Measurements from ENCODE around the gene FBRSL1. TPM values are rescaled to one million over a fixed set of nuclear protein-coding genes. Genes with fewer than 3 reads are reported as not detected.
A peak's percentile ranks its signal among the peaks of the same experiment; 100 is the strongest.

Gene FBRSL1
- total and polyA plus RNA-seq, 3 donors from 2014 or later, result 51.1 to 98.9 (median 88.3) TPM

DNA sequence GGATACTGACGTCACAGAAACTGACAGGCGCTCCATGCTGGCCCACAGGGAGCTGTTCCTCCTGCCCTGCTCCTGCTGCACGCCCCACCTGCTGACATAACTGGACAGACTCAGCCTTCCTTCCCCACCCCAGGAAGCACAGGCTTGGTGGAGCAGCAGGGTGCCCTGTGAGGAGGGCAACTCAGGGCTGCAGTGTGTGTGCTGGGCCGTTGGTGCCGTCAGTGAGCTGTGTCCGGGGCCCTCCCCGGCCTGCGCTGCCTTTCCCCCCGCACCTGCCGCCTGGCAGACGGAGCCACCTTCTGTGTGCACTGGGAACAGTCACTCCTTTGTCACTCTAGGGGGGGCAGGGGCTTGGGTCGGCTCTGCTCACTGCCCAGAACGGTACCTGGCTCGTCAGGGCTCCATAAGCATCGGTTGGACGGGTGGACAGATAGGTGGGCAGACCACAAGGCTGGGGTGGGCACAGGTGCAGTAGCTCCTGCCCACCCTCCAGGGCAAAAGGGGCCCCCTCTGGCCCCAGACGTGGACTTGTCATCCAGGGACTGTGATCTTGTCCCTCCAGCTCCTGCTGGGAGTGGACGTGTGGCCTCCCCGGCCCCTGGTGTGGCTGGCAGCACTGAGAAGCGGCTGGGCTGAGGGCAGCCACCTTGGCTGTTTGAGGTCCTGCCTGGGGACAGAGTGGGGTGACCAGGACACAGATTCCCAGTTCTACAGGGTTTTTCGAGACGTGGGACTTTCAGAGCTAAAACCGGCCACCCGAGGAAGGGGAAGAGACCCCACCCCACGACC lies 32.8 kb downstream of the FBRSL1 start:
- intact Hi-C loops (cut with DNase I; ENCODE audit: low total_unique reads), result loop anchor here (10.0 kb wide), 1 partner anchor 108 kb away; no protein-coding TSS in a partner anchor
- no peak overlapping the region for H3K4me3 ChIP-seq
- H3K27me3 ChIP-seq, result no peaks in the 10 kb centered on the region
- no peaks in the 10 kb centered on the region for H3K36me3 ChIP-seq (ENCODE audit: low read depth, missing control alignments)
- no peaks in the 10 kb centered on the region for H3K9me3 ChIP-seq
- 74 to 89% methylated on average over 14 to 25 of the region's 25 CpGs for WGBS, 2 donors
- no peak overlapping the region for H3K27ac ChIP-seq
- H3K4me1 ChIP-seq, result peaks cover 40% of the 10 kb centered on the region
- TF ChIP-seq POLR2A (IDR thresholded peaks at IDR 0.05), result no peak
- TF ChIP-seq, protein P1, sequence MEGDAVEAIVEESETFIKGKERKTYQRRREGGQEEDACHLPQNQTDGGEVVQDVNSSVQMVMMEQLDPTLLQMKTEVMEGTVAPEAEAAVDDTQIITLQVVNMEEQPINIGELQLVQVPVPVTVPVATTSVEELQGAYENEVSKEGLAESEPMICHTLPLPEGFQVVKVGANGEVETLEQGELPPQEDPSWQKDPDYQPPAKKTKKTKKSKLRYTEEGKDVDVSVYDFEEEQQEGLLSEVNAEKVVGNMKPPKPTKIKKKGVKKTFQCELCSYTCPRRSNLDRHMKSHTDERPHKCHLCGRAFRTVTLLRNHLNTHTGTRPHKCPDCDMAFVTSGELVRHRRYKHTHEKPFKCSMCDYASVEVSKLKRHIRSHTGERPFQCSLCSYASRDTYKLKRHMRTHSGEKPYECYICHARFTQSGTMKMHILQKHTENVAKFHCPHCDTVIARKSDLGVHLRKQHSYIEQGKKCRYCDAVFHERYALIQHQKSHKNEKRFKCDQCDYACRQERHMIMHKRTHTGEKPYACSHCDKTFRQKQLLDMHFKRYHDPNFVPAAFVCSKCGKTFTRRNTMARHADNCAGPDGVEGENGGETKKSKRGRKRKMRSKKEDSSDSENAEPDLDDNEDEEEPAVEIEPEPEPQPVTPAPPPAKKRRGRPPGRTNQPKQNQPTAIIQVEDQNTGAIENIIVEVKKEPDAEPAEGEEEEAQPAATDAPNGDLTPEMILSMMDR (IDR thresholded peaks at IDR 0.05), result no peak
- no peak for DNase-seq

DNA sequence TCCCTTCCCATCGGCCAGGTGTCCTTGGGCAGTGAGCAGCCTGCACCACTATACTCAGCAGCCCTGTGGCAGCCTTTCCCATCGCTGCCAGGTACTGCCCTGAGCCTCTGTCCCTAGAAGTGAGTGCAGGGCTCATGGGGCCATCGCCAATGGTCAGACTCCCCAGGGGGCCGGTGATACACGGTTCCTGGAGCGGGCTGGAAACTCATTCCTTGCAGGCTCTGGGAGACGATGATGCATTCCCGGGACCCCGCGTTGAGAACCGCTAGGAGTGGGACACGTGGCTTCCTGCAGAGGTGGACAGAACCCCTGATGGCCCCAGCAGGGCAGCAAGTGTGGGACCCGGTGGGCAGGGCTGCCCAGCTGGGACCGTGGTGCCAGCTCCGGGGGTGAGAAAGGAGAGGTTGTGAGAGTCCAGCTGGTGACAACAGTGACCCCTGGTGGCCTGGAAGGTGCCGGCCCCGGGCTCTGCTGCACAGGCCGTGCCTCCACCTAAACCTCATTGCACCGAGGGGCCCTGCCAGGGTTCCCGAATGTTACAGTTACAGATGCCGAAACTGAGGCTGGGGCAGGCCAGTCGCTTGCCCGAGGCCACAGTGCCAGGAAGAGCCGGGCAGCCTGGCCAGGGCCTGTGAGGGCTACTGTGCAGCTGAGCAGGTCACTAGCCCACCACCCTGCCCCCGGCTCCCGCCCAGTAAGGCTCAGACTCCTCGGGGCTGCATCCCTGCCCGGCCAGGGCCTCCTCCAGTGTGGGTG lies 33.8 kb downstream of the FBRSL1 start:
- H3K27me3 ChIP-seq, result no peaks in the 10 kb centered on the region
- peak; percentile 82 for DNase-seq
- H3K9me3 ChIP-seq, result no peaks in the 10 kb centered on the region
- no peak for TF ChIP-seq POLR2A (IDR thresholded peaks at IDR 0.05)
- TF ChIP-seq, protein P1 (IDR thresholded peaks at IDR 0.05), result peak; percentile 66 to 83 (median 79)
- H3K27ac ChIP-seq, result no peak overlapping the region
- intact Hi-C loops (cut with DNase I; ENCODE audit: low total_unique reads), result loop anchor here (10.0 kb wide), 1 partner anchor 109 kb away; no protein-coding TSS in a partner anchor
- H3K4me1 ChIP-seq, result peaks cover 40% of the 10 kb centered on the region
- H3K4me3 ChIP-seq, result no peak overlapping the region
- H3K36me3 ChIP-seq (ENCODE audit: low read depth, missing control alignments), result no peaks in the 10 kb centered on the region
- WGBS, 2 donors, result 58 to 62% methylated on average over 10 to 26 of the region's 28 CpGs

DNA sequence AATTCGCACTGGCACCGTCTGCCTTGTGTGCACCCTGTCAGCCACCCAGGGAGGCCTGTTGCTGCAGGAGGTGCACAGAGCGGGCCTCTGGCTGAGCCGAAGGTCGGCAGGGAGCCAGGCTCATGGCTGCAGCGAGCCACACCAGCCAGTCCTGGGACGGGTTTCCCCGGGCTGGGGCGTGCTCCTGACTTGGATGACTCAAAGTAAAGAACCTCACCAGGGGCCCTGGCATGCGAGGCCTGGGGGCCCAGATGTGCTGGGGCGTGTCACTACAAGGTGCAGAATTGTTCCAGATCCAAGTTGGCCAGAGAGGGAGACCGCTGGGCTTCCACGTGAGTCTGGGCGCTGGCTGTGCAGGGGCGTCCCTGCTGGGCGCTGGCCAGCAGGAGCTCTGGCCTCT lies 34.5 kb downstream of the FBRSL1 start:
- intact Hi-C loops (cut with DNase I; ENCODE audit: low total_unique reads), result loop anchor here (10.0 kb wide), 1 partner anchor 110 kb away; no protein-coding TSS in a partner anchor
- TF ChIP-seq, protein P1 (IDR thresholded peaks at IDR 0.05), result no peak
- TF ChIP-seq POLR2A (IDR thresholded peaks at IDR 0.05), result no peak
- H3K9me3 ChIP-seq, result no peaks in the 10 kb centered on the region
- H3K27me3 ChIP-seq, result no peaks in the 10 kb centered on the region
- DNase-seq, result peak; percentile 50
- H3K4me1 ChIP-seq, result peaks cover 40% of the 10 kb centered on the region
- 61 to 94% methylated on average over 12 to 16 of the region's 16 CpGs for WGBS, 2 donors
- H3K27ac ChIP-seq, result no peak overlapping the region
- no peak overlapping the region for H3K4me3 ChIP-seq
- H3K36me3 ChIP-seq (ENCODE audit: low read depth, missing control alignments), result no peaks in the 10 kb centered on the region

DNA sequence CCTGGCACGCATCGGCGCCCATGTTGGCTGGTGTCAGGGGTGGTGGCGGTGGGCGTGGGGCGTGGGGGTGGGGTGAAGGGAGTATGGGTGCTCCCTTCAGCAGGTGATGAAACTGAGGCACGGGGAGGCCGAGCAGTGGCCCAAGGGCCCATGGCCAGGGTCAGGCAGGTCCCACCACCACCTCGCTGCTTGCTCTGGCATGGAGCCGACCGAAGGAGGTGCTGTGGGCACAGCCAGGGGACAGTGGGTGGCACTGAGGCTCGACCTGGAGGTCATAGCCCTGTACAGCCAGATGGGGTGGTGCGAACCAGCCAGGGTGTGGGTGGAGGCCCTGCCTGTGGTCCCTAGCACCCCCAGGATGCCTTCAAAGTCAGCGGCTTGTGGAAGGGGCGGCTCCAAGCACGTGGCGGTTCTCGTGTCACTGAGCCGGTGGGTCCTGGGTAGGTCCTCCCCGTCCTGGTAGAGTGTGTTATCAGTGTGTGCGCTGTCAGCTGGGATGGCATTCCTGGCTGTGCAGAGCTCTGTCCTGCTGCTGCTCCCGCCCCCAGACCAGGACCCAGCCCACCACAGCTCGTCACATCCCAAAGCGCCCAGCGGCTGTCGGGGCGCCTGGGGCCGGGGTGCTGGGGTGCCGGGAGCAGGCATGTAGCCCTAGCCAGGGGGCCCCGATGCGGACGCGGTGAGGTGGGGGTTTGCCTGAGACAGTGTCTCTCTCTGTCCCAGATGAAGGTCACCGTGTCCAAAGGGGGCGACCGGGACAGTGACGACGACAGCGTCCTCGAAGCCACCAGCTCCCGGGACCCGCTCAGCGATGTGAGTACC lies 35.3 kb downstream of the FBRSL1 start:
- WGBS, 2 donors, result 72 to 84% methylated on average over 16 to 39 of the region's 43 CpGs
- Histone ChIP-seq H3K4me3 (no peak overlapping the region), H3K36me3 (ENCODE audit: low read depth, missing control alignments) (no peaks in the 10 kb centered on the region), H3K9me3 (no peaks in the 10 kb centered on the region), H3K4me1 (peaks cover 40% of the 10 kb centered on the region), H3K27me3 (no peaks in the 10 kb centered on the region), H3K27ac (no peak overlapping the region)
- TF ChIP-seq, protein P1 (IDR thresholded peaks at IDR 0.05), result no peak
- no peak for TF ChIP-seq POLR2A (IDR thresholded peaks at IDR 0.05)
- peak; percentile 43 for DNase-seq
- intact Hi-C loops (cut with DNase I; ENCODE audit: low total_unique reads), result loop anchor here (10.0 kb wide), 1 partner anchor 110 kb away; no protein-coding TSS in a partner anchor
